Measurements from ENCODE around the gene MED31. TPM values are rescaled to one million over a fixed set of nuclear protein-coding genes. Genes with fewer than 3 reads are reported as not detected.
"Not testable (repeated sequence)": the region's sequence is repeated elsewhere in the genome, so short reads cannot be mapped to it uniquely, and the experiment has no call there.

Gene MED31
- 10 to 100 TPM; 18.3 TPM for total RNA-seq

DNA sequence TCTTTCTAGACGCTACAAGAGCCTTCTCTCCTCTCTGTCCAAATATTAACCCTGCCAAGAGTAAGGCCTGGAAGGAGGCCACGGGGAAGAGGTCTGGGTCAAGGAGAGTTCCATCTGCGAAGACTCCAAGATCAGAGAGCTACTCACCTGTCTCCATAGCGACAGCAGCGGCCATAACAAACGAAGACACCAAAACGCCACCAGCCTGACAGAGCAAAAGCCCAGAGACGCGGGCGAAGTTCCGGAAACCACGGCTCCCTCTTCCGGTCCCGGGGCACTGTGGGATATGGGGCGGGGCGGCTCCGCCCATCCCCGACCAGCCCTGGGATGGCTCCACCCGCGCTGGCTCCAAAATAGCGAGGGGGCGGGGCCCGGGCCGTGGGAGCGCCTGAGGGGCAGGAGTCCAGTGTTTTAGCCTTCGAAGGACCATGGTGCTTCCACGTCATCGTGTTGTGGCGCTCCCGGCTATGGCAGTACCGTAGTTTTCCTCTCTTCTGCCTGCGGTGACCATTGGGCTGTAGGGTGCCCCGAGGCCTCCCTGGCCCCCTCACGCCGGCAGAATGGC, at the start of gene MED31, which contains the start of gene C17orf100:
TSS of gene MED31 (minus strand) at position 252 of the 565 bp plus-strand sequence. CDS start at position 175, 77 bp downstream.
TSS of gene C17orf100 (plus strand) at position 409 of the 565 bp plus-strand sequence. CDS start at position 561, 152 bp downstream.
- CTCF ChIA-PET: interaction anchor here (0.8 to 2.8 kb wide), 6 partner anchors 9 to 178 kb away, joined by 3 to 20 read pairs (median 6); partner anchors contain the start of genes KIAA0753, TXNDC17 and XAF1

GRCh38 chr17:6700948-6701307, 49.5 kb upstream of the MED31 start:
- no peaks in the 10 kb centered on the region for H3K4me1 Mint-ChIP-seq
- H3K27ac Mint-ChIP-seq: no peak overlapping the region
- H3K9me3 Mint-ChIP-seq (ENCODE audit: low read depth): no peaks in the 10 kb centered on the region
- CTCF ChIA-PET: interaction anchor here (1.2 to 2.4 kb wide), 3 partner anchors 18 to 228 kb away, joined by 4 to 9 read pairs (median 6); no protein-coding TSS in a partner anchor
- ATAC-seq: no peak
- no peaks in the 10 kb centered on the region for H3K36me3 Mint-ChIP-seq
- peaks cover 24% of the 10 kb centered on the region for H3K27me3 Mint-ChIP-seq
- DNase-seq: no peak
- no peak overlapping the region for H3K4me3 Mint-ChIP-seq

More for the DNA sequence above, at the start of gene MED31, which contains the start of gene C17orf100:
- DNase-seq (peak; percentile 96), ATAC-seq (peak; percentile 95)
- Mint-ChIP-seq H3K4me1 (peaks cover 54% of the 10 kb centered on the region), H3K9me3 (ENCODE audit: low read depth) (no peaks in the 10 kb centered on the region), H3K36me3 (peaks cover 15% of the 10 kb centered on the region), H3K27ac (peak within 1 kb of the TSS; percentile 99), H3K4me3 (peak within 1 kb of the TSS; percentile 93), H3K27me3 (peaks cover 18% of the 10 kb centered on the region)

- H3K9me3 Mint-ChIP-seq (ENCODE audit: low read depth): no peaks in the 10 kb centered on the region
- H3K36me3 Mint-ChIP-seq: no peaks in the 10 kb centered on the region
- CTCF ChIA-PET: interaction anchor here (2.4 kb wide), 1 partner anchor 227 kb away, joined by 9 read pairs; no protein-coding TSS in a partner anchor
- no peak overlapping the region for H3K4me3 Mint-ChIP-seq
- H3K27ac Mint-ChIP-seq: no peak overlapping the region
- DNase-seq (no peak), ATAC-seq (no peak)
- H3K4me1 Mint-ChIP-seq: no peaks in the 10 kb centered on the region
- peaks cover 22% of the 10 kb centered on the region for H3K27me3 Mint-ChIP-seq
Observed at GRCh38 chr17:6699997-6700947, 48.9 kb upstream of the MED31 start.

- no peak overlapping the region for H3K27ac Mint-ChIP-seq
- DNase-seq: no peak
- ATAC-seq: no peak
- H3K27me3 Mint-ChIP-seq: peaks cover 27% of the 10 kb centered on the region
- no peaks in the 10 kb centered on the region for H3K36me3 Mint-ChIP-seq
- H3K9me3 Mint-ChIP-seq (ENCODE audit: low read depth): no peaks in the 10 kb centered on the region
- CTCF ChIA-PET: no interaction called here
- H3K4me1 Mint-ChIP-seq: no peaks in the 10 kb centered on the region
- H3K4me3 Mint-ChIP-seq: no peak overlapping the region
Observed at GRCh38 chr17:6698004-6698403, 46.6 kb upstream of the MED31 start.

DNA sequence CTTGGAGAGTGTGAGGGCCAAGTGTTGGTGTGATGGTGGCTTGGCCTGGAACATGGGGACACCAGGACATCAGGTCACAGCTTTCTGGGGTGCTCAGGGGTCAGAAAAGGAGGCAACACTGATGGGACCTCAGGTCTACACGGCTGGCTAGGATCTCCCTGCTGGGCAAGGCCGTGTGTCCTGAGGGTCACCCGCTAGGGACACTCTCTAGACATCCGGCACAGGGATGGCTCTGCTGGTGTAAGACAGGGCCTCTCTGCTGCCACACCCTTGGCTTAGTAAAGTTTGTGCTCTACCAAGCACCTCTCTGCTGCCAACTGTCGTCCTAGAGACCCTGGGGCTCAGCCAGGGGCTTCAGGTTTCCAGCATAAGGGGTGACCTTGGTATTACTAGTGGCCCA, 45.5 kb upstream of the MED31 start:
- CTCF ChIA-PET: no interaction called here
- no peaks in the 10 kb centered on the region for H3K9me3 Mint-ChIP-seq (ENCODE audit: low read depth)
- H3K27me3 Mint-ChIP-seq: peaks cover 30% of the 10 kb centered on the region
- DNase-seq: no peak
- H3K36me3 Mint-ChIP-seq: no peaks in the 10 kb centered on the region
- H3K4me1 Mint-ChIP-seq: no peaks in the 10 kb centered on the region
- no peak overlapping the region for H3K4me3 Mint-ChIP-seq
- no peak for ATAC-seq
- H3K27ac Mint-ChIP-seq: no peak overlapping the region

GRCh38 chr17:6695565-6695964, 44.2 kb upstream of the MED31 start:
- Mint-ChIP-seq H3K9me3 (ENCODE audit: low read depth) (no peaks in the 10 kb centered on the region), H3K4me3 (no peak overlapping the region), H3K27me3 (peaks cover 40% of the 10 kb centered on the region), H3K27ac (no peak overlapping the region), H3K36me3 (no peaks in the 10 kb centered on the region), H3K4me1 (no peaks in the 10 kb centered on the region)
- ATAC-seq (no peak), DNase-seq (no peak)
- CTCF ChIA-PET: no interaction called here

DNA sequence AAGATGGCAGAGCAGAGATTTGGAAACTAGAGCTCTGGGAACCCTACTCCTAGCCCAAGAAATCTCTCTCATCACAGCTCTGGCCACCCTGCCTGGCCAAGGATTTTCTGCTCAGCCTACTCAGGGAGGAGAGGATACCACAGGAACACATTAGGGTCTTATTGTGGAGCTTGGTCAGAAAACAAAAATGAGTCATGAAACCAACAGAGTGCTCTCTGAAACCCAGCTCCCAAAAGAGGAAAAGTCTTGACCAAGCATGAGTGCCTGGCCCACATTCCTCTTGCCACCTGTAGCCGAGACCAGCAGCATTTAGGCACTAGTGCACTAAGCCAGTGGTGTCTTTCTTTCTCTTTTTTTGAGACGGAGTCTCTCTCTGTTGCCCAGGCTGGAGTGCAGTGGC, 43.6 kb upstream of the MED31 start:
- H3K36me3 Mint-ChIP-seq: no peaks in the 10 kb centered on the region
- no peak overlapping the region for H3K27ac Mint-ChIP-seq
- no peak for DNase-seq
- no peak for ATAC-seq
- no peaks in the 10 kb centered on the region for H3K4me1 Mint-ChIP-seq
- no peak overlapping the region for H3K4me3 Mint-ChIP-seq
- peaks cover 42% of the 10 kb centered on the region for H3K27me3 Mint-ChIP-seq
- CTCF ChIA-PET: no interaction called here
- no peaks in the 10 kb centered on the region for H3K9me3 Mint-ChIP-seq (ENCODE audit: low read depth)

- H3K27ac Mint-ChIP-seq; H3K9me3 Mint-ChIP-seq (ENCODE audit: low read depth); DNase-seq; H3K4me1 Mint-ChIP-seq; CTCF ChIA-PET; ATAC-seq; H3K4me3 Mint-ChIP-seq; H3K36me3 Mint-ChIP-seq: not testable (repeated sequence)
- peaks cover 49% of the 10 kb centered on the region for H3K27me3 Mint-ChIP-seq
Observed at GRCh38 chr17:6691958-6692357, 40.6 kb upstream of the MED31 start.

DNA sequence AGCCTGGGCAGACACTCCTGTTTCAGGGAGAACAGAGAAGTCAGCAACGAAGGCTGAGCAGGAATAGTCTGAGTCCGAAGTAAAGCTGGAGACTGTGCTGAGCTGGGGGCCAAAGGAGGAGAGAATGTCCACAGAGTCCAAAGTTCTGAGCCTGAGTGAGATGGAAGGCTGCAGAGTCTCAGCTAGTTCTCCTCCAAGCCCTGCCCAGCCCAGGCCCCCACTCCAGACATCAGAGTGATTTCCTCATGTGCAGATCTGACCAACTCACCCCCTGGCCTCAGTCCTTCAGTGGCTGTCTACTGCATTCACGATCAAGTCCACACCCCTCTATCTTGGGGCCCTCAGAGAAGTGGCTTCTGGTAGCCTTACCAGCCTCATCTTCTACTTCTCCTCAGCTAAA, 40.1 kb upstream of the MED31 start:
- CTCF ChIA-PET: no interaction called here
- H3K4me1 Mint-ChIP-seq: no peaks in the 10 kb centered on the region
- no peak overlapping the region for H3K27ac Mint-ChIP-seq
- no peaks in the 10 kb centered on the region for H3K9me3 Mint-ChIP-seq (ENCODE audit: low read depth)
- H3K4me3 Mint-ChIP-seq: no peak overlapping the region
- DNase-seq: no peak
- H3K27me3 Mint-ChIP-seq: peaks cover 51% of the 10 kb centered on the region
- no peak for ATAC-seq
- no peaks in the 10 kb centered on the region for H3K36me3 Mint-ChIP-seq

GRCh38 chr17:6690641-6691040, 39.2 kb upstream of the MED31 start:
- CTCF ChIA-PET: no interaction called here
- Mint-ChIP-seq H3K36me3 (no peaks in the 10 kb centered on the region), H3K4me1 (no peaks in the 10 kb centered on the region), H3K27ac (no peak overlapping the region), H3K4me3 (no peak overlapping the region), H3K9me3 (ENCODE audit: low read depth) (no peaks in the 10 kb centered on the region), H3K27me3 (peaks cover 53% of the 10 kb centered on the region)
- ATAC-seq (no peak), DNase-seq (no peak)

DNA sequence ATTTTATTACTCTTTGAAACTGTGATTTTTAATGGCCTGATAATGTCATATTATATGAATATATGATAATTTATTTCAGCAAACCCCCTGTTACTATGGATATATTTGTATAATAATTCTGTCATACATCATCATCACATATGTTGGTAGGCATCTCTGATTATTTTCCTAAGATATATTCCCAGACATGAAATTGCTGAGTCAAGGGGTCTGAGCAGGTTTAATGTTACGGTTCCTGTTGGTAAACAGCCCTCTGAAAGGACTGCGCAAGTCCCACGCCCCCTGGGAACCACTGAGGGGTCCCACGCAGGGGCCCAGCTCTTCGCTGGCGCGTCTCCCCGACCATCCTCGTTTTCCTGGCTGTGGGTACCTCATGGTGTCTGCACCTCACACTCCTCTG, 37.5 kb upstream of the MED31 start:
- DNase-seq (no peak), ATAC-seq (no peak)
- H3K36me3 Mint-ChIP-seq: no peaks in the 10 kb centered on the region
- H3K9me3 Mint-ChIP-seq (ENCODE audit: low read depth): no peaks in the 10 kb centered on the region
- no peak overlapping the region for H3K4me3 Mint-ChIP-seq
- peaks cover 50% of the 10 kb centered on the region for H3K27me3 Mint-ChIP-seq
- H3K4me1 Mint-ChIP-seq: no peaks in the 10 kb centered on the region
- CTCF ChIA-PET: no interaction called here
- no peak overlapping the region for H3K27ac Mint-ChIP-seq

GRCh38 chr17:6686026-6686425, 34.6 kb upstream of the MED31 start:
- ATAC-seq (no peak), DNase-seq (no peak)
- CTCF ChIA-PET: interaction anchor here (1.5 kb wide), 1 partner anchor 19 kb away, joined by 3 read pairs; no protein-coding TSS in a partner anchor
- H3K27me3 Mint-ChIP-seq: peaks cover 50% of the 10 kb centered on the region
- H3K4me3 Mint-ChIP-seq: no peak overlapping the region
- H3K9me3 Mint-ChIP-seq (ENCODE audit: low read depth): no peaks in the 10 kb centered on the region
- no peaks in the 10 kb centered on the region for H3K4me1 Mint-ChIP-seq
- no peak overlapping the region for H3K27ac Mint-ChIP-seq
- H3K36me3 Mint-ChIP-seq: no peaks in the 10 kb centered on the region

- no peaks in the 10 kb centered on the region for H3K9me3 Mint-ChIP-seq (ENCODE audit: low read depth)
- H3K36me3 Mint-ChIP-seq: no peaks in the 10 kb centered on the region
- H3K27me3 Mint-ChIP-seq: peaks cover 51% of the 10 kb centered on the region
- CTCF ChIA-PET: interaction anchor here (1.5 kb wide), 1 partner anchor 18 kb away, joined by 3 read pairs; no protein-coding TSS in a partner anchor
- H3K4me1 Mint-ChIP-seq: no peaks in the 10 kb centered on the region
- DNase-seq (no peak), ATAC-seq (no peak)
- H3K27ac Mint-ChIP-seq: no peak overlapping the region
- no peak overlapping the region for H3K4me3 Mint-ChIP-seq
Observed at GRCh38 chr17:6684881-6685767, 33.7 kb upstream of the MED31 start.
